ENCODE measurements around the gene FKTN.
A peak's percentile ranks its signal among the peaks of the same experiment; 100 is the strongest.
"Not testable (repeated sequence)": the region's sequence is repeated elsewhere in the genome, so short reads cannot be mapped to it uniquely, and the experiment has no call there.

Gene FKTN

GRCh38 chr9:105557804-105558610 lies at the start of gene FKTN:
TSS of gene FKTN (plus strand) at chr9:105558131. CDS start at chr9:105575033, 16,902 bp downstream.
- Histone ChIP-seq H3K36me3 (ENCODE audit: control insufficient read depth, insufficient read depth, low read length) (no peaks in the 10 kb centered on the region), H3K4me3 (replicated peaks; ENCODE audit: low read depth, low read length) (peak within 1 kb of the TSS; percentile 83), H3K27me3 (replicated peaks; ENCODE audit: control insufficient read depth, insufficient read depth, low read length) (no peaks in the 10 kb centered on the region; the same call in 1 of the 2 replicates)
- DNase-seq (ENCODE audit: extremely low read depth, insufficient read length) = peak; percentile 88
- TF ChIP-seq CTCF (IDR thresholded peaks at IDR 0.05; ENCODE audit: insufficient read depth, low read length, poor library complexity, severe bottlenecking) = no peak

DNA sequence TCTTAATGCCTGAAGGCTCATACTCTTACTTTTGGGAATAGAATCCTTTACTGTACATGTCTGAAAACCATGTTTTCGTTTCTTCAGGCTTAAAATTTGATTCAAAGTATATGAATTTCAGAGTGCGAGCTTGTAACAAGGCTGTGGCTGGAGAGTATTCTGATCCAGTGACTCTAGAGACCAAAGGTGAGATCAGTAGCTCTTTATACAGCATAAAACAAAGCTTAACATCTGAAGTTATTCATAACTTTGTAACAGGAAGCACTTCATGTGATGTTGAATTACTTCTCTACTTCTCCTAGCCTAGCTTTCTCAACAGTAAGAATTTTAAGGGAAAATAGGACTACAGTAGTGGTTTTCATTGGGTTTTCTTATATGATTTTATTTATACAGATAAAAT lies 49.4 kb upstream of the FKTN start:
- no peaks in the 10 kb centered on the region for H3K36me3 ChIP-seq (ENCODE audit: control insufficient read depth, insufficient read depth, low read length)
- no peak for DNase-seq (ENCODE audit: extremely low read depth, insufficient read length)
- no peaks in the 10 kb centered on the region for H3K27me3 ChIP-seq (replicated peaks; ENCODE audit: control insufficient read depth, insufficient read depth, low read length)
- H3K4me3 ChIP-seq (replicated peaks; ENCODE audit: low read depth, low read length) = no peak overlapping the region
- TF ChIP-seq CTCF (IDR thresholded peaks at IDR 0.05; ENCODE audit: insufficient read depth, low read length, poor library complexity, severe bottlenecking) = no peak

DNA sequence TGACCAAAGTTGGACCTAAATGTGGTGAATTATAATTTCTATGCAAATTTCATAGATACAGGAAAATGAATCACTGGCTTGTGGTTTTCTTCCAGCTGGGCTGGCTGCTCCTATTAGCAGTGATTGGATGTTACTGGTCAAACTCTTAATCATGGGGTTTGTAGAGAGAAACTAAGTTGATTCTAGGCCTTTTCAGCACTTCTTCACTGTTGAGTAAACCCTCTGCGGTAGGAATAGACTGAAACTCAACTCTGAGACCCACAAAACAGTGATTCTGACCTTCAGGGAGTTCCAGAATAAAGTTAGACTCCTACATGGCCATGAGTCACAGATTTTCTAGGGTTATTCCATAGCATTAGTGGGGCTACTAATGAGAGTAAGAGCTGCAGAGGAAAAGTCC lies 47.9 kb upstream of the FKTN start:
- H3K4me3 ChIP-seq (replicated peaks; ENCODE audit: low read depth, low read length) = no peak overlapping the region
- no peak for TF ChIP-seq CTCF (IDR thresholded peaks at IDR 0.05; ENCODE audit: insufficient read depth, low read length, poor library complexity, severe bottlenecking)
- no peaks in the 10 kb centered on the region for H3K27me3 ChIP-seq (replicated peaks; ENCODE audit: control insufficient read depth, insufficient read depth, low read length)
- DNase-seq (ENCODE audit: extremely low read depth, insufficient read length) = peak; percentile 34
- H3K36me3 ChIP-seq (ENCODE audit: control insufficient read depth, insufficient read depth, low read length) = peaks cover 2% of the 10 kb centered on the region

- DNase-seq (ENCODE audit: extremely low read depth, insufficient read length) = no peak
- TF ChIP-seq CTCF (IDR thresholded peaks at IDR 0.05; ENCODE audit: insufficient read depth, low read length, poor library complexity, severe bottlenecking) = no peak
- Histone ChIP-seq H3K4me3 (replicated peaks; ENCODE audit: low read depth, low read length) (no peak overlapping the region), H3K36me3 (ENCODE audit: control insufficient read depth, insufficient read depth, low read length) (peaks cover 4% of the 10 kb centered on the region), H3K27me3 (replicated peaks; ENCODE audit: control insufficient read depth, insufficient read depth, low read length) (no peaks in the 10 kb centered on the region)
These were observed 46.5 kb upstream of the FKTN start for GRCh38 chr9:105511446-105511845.

DNA sequence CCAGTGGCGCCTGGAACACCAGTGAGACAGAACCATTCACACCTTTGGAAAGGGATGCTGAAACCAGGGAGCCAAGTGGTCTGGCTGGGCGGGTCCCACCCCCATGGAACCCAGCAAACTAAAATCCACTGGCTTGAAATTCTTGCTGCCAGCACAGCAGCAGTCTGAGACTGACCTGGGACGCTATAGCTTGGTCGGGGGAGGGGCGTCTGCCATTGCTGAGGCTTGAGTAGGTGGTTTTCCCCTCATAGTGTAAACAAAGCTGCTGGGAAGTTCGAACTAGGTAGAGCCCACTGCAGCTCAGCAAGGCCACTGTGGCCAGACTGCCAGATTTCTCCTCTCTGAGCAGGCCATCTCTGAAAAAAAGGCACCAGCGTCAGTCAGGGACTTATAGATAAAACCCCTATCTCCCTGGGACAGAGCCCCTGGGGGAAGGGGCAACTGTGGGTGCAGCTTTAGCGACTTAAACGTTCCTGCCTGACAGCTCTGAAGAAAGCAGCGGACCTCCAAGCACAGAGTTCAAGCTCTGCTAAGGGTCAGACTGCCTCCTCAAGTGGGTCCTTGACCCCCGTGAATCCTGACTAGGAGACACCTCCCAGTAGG lies 42.0 kb upstream of the FKTN start:
- Histone ChIP-seq H3K4me3 (replicated peaks; ENCODE audit: low read depth, low read length) (no peak overlapping the region), H3K27me3 (replicated peaks; ENCODE audit: control insufficient read depth, insufficient read depth, low read length) (no peaks in the 10 kb centered on the region), H3K36me3 (ENCODE audit: control insufficient read depth, insufficient read depth, low read length) (peaks cover 4% of the 10 kb centered on the region)
- DNase-seq (ENCODE audit: extremely low read depth, insufficient read length) = no peak
- TF ChIP-seq CTCF (IDR thresholded peaks at IDR 0.05; ENCODE audit: insufficient read depth, low read length, poor library complexity, severe bottlenecking) = no peak

DNA sequence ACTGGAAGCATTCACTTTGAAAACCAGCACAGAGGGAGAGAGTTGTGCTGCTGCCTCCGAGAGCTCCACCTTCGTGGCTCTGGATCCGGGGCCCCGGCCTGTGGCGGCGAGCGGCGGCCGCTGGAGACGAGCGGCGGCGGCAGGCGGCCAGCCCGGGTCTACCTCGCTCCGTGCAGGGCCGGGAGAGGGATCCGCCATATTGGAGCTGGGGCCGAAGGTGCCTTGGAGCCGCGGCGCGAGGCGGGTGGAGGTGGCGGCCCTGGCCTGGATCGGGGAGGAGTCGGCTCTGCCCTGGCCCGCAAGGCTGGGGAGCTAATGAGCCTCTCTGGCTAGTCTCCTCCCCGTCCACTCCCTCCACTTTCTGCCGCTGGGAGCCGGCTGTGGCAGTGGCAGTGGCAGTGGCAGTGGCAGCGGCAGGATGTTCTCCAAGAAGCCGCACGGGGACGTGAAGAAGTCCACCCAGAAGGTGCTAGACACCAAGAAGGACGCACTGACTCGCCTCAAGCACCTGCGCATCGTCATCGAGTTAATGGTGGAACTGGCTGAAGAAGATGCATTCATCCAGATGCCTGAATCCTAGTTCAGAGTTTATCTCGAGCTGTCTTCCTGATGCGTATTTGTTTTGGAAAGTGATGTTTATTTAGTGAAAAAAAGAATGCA lies 38.1 kb upstream of the FKTN start:
- H3K27me3 ChIP-seq (replicated peaks; ENCODE audit: control insufficient read depth, insufficient read depth, low read length); H3K36me3 ChIP-seq (ENCODE audit: control insufficient read depth, insufficient read depth, low read length); DNase-seq (ENCODE audit: extremely low read depth, insufficient read length): not testable (repeated sequence)
- peak overlapping the region; percentile 27; the same call in 1 of the 2 replicates for H3K4me3 ChIP-seq (replicated peaks; ENCODE audit: low read depth, low read length)

DNA sequence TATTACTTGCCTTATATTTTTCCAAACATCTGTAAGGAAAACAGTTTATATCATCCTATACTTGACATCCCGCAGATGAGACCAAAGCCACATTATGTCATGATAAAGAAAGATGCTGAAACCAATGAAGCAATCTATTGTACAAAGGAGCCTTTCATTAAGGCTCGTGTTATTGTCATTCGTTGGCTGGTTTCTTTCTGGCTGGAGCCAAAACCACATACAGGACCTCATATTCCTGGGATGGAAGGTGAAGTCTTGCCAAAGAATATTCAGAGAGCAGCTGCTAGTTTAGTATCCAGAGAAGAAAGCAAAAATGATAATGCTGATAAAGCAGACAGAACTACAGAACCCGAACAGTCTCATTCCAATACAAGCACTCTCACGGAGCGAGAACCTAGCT lies 36.9 kb upstream of the FKTN start:
- DNase-seq (ENCODE audit: extremely low read depth, insufficient read length); H3K4me3 ChIP-seq (replicated peaks; ENCODE audit: low read depth, low read length); H3K36me3 ChIP-seq (ENCODE audit: control insufficient read depth, insufficient read depth, low read length); H3K27me3 ChIP-seq (replicated peaks; ENCODE audit: control insufficient read depth, insufficient read depth, low read length): not testable (repeated sequence)

DNA sequence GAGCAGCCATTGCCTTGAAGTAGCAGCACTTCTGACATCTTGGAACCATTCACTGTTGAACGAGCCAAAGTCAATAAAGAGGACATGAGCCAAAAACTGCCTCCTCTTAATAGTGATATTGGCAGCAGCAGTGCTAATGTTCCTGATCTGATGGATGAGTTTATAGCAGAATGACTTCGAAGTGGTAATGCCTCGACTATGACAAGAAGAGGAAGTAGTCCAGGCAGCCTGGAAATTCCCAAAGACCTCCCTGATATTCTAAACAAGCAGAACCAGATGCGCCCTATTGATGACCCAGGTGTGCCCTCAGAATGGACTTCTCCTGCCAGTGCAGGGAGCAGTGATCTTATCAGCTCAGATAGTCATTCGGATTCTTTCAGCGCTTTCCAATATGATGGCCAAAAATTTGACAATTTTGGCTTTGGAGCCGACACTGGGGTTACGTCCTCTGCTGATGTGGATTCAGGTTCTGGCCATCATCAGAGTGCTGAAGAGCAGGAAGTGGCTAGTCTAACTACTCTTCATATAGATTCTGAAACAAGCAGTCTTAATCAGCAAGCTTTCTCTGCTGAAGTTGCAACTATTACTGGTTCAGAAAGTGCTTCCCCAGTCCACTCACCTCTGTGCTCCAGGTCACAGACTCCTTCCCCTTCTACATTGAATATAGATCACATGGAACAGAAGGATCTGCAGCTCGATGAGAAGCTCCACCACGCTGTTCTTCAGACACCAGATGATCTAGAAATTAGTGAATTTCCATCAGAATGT lies 35.1 kb upstream of the FKTN start:
- not testable (repeated sequence) for H3K4me3 ChIP-seq (replicated peaks; ENCODE audit: low read depth, low read length); H3K36me3 ChIP-seq (ENCODE audit: control insufficient read depth, insufficient read depth, low read length); DNase-seq (ENCODE audit: extremely low read depth, insufficient read length); H3K27me3 ChIP-seq (replicated peaks; ENCODE audit: control insufficient read depth, insufficient read depth, low read length)

All from GM06990 (cell line).